ENCODE data around the gene CDK5RAP2. TPM values are rescaled to one million over a fixed set of nuclear protein-coding genes. Genes with fewer than 3 reads are reported as not detected.

CDK5RAP2 gene
- total and polyA plus RNA-seq, 10 of the 15 experiments (the other 5 are each of a cell fraction or from before 2014, with no cell fraction given), result 16.2 to 53.5 (median 34.5) TPM

DNA sequence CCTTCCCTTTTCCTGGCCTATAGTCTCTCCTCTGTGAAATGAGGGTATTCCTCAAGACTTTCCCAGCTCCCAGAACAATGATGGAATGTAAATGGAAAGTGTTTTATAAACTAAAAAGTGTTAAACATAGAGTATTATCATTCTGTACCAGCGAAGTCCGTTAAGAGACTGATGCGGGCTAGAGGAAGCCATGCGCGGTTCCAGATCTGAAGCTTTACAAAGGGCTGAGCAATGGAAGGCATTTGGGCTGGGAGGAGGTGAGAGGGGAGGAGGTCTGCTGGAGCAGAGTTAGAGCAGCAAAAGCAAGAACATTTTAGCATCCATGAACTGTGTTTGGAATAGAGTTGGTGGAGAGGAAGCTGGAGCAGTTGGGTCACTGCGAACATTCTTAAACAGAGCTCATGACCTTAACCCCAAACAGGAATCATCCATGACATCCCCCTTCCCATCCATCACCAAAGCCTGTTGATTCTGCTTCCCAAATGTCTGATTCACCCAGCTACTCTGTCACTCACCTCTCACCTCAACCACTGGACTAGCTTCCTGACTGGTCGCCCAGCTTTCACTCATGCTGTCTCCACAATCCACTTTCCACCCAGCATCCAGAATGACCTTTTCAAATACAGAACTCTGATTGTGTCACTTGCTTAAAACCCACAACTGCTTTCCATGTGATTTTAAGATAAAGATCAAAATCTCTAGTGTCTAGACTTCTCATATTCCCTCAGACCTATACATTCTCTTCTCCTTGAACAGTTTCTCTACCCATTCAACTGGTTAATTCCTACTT, 37.1 kb downstream of the CDK5RAP2 start (continued):
- TF ChIP-seq EP300 (IDR thresholded peaks at IDR 0.05; ENCODE audit: borderline replicate concordance in 1 of 2, control insufficient read depth in 1 of 2, low read depth in 2 of 2, low read length in 2 of 2), result no peak
- TF ChIP-seq HDAC6 (IDR thresholded peaks at IDR 0.05; ENCODE audit: unreplicated experiment), result no peak
- TF ChIP-seq SIN3A (IDR thresholded peaks at IDR 0.05; ENCODE audit: low read depth, low read length), result no peak
- TF ChIP-seq RFX5 (IDR thresholded peaks at IDR 0.05; ENCODE audit: low read depth, low read length), result no peak
- TF ChIP-seq, protein P1, sequence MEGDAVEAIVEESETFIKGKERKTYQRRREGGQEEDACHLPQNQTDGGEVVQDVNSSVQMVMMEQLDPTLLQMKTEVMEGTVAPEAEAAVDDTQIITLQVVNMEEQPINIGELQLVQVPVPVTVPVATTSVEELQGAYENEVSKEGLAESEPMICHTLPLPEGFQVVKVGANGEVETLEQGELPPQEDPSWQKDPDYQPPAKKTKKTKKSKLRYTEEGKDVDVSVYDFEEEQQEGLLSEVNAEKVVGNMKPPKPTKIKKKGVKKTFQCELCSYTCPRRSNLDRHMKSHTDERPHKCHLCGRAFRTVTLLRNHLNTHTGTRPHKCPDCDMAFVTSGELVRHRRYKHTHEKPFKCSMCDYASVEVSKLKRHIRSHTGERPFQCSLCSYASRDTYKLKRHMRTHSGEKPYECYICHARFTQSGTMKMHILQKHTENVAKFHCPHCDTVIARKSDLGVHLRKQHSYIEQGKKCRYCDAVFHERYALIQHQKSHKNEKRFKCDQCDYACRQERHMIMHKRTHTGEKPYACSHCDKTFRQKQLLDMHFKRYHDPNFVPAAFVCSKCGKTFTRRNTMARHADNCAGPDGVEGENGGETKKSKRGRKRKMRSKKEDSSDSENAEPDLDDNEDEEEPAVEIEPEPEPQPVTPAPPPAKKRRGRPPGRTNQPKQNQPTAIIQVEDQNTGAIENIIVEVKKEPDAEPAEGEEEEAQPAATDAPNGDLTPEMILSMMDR (IDR thresholded peaks at IDR 0.05 in 2 of 3, conservative IDR thresholded peaks at IDR 0.05 in 1 of 3; ENCODE audit: control insufficient read depth in 2 of 3, extremely low read depth in 1 of 3, insufficient read depth in 1 of 3, low read depth in 3 of 3, low read length in 3 of 3), result no peak

DNA sequence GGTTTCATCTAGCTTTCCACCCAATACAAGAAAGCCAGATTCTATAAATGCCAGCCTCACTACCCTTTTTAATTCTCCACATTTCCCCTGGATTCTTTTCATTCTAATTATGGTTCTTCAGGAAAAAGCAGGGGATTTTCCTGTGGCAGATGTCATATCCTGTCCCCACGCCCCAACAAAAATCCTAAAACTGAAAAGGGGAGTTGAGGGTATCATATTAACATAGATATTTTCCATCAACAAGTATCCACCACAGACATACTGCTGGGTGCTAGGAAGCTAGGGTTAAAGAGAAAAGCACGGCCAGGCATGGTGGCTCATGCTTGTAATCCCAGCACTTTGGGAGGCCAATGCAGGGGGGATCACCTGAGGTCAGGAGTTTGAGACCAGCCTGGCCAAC, 38.0 kb downstream of the CDK5RAP2 start:
- POLR2A ChIA-PET, result no interaction called here
- TF ChIP-seq, protein P2, sequence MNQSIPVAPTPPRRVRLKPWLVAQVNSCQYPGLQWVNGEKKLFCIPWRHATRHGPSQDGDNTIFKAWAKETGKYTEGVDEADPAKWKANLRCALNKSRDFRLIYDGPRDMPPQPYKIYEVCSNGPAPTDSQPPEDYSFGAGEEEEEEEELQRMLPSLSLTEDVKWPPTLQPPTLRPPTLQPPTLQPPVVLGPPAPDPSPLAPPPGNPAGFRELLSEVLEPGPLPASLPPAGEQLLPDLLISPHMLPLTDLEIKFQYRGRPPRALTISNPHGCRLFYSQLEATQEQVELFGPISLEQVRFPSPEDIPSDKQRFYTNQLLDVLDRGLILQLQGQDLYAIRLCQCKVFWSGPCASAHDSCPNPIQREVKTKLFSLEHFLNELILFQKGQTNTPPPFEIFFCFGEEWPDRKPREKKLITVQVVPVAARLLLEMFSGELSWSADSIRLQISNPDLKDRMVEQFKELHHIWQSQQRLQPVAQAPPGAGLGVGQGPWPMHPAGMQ (IDR thresholded peaks at IDR 0.05; ENCODE audit: borderline replicate concordance), result no peak
- no peak for TF ChIP-seq MEF2A (IDR thresholded peaks at IDR 0.05; ENCODE audit: insufficient read depth, low read depth, low read length)
- TF ChIP-seq IKZF2 (IDR thresholded peaks at IDR 0.05), result no peak
- TF ChIP-seq HDAC6 (IDR thresholded peaks at IDR 0.05; ENCODE audit: unreplicated experiment), result no peak
- no peak for TF ChIP-seq CHD1 (IDR thresholded peaks at IDR 0.05; ENCODE audit: low read depth, low read length)
- TF ChIP-seq NR2C1 (IDR thresholded peaks at IDR 0.05), result no peak
- TF ChIP-seq SMAD5 (IDR thresholded peaks at IDR 0.05; ENCODE audit: low read depth), result no peak
- no peak for TF ChIP-seq FOXM1 (IDR thresholded peaks at IDR 0.05; ENCODE audit: low read depth, low read length)
- TF ChIP-seq HDGF (IDR thresholded peaks at IDR 0.05), result no peak
- TF ChIP-seq, protein P3, sequence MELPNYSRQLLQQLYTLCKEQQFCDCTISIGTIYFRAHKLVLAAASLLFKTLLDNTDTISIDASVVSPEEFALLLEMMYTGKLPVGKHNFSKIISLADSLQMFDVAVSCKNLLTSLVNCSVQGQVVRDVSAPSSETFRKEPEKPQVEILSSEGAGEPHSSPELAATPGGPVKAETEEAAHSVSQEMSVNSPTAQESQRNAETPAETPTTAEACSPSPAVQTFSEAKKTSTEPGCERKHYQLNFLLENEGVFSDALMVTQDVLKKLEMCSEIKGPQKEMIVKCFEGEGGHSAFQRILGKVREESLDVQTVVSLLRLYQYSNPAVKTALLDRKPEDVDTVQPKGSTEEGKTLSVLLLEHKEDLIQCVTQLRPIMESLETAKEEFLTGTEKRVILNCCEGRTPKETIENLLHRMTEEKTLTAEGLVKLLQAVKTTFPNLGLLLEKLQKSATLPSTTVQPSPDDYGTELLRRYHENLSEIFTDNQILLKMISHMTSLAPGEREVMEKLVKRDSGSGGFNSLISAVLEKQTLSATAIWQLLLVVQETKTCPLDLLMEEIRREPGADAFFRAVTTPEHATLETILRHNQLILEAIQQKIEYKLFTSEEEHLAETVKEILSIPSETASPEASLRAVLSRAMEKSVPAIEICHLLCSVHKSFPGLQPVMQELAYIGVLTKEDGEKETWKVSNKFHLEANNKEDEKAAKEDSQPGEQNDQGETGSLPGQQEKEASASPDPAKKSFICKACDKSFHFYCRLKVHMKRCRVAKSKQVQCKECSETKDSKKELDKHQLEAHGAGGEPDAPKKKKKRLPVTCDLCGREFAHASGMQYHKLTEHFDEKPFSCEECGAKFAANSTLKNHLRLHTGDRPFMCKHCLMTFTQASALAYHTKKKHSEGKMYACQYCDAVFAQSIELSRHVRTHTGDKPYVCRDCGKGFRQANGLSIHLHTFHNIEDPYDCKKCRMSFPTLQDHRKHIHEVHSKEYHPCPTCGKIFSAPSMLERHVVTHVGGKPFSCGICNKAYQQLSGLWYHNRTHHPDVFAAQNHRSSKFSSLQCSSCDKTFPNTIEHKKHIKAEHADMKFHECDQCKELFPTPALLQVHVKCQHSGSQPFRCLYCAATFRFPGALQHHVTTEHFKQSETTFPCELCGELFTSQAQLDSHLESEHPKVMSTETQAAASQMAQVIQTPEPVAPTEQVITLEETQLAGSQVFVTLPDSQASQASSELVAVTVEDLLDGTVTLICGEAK (IDR thresholded peaks at IDR 0.05; ENCODE audit: borderline replicate concordance), result no peak

More for the DNA sequence above, 38.0 kb downstream of the CDK5RAP2 start:
- BruUV-seq (replicated peaks), result no TSS peak
- H4K20me1 ChIP-seq (ENCODE audit: control insufficient read depth, insufficient read depth), result no peaks in the 10 kb centered on the region
- no peak for ATAC-seq
- in situ Hi-C loops (cut with MboI), result no loop called here
- no peak overlapping the region for H3K9ac ChIP-seq (ENCODE audit: control insufficient read depth, insufficient read depth, low read length)
- no peak overlapping the region for H3K4me2 ChIP-seq (ENCODE audit: control insufficient read depth, insufficient read depth)
- ChIA-PET CTCF (interaction anchor here (0.8 kb wide), 1 partner anchor 10 kb away, joined by 3 read pairs; no protein-coding TSS in a partner anchor), SMC1A (ENCODE audit: uncharacterized antibody, unreplicated experiment) (no interaction called here), RAD21 (ENCODE audit: unreplicated experiment) (no interaction called here)
- no peaks in the 10 kb centered on the region for H3K79me2 ChIP-seq (ENCODE audit: control insufficient read depth, insufficient read depth, low read length)
- intact Hi-C loops (cut with micrococcal nuclease; ENCODE audit: unreplicated experiment), result no loop called here
- no peak overlapping the region for H2AFZ ChIP-seq (ENCODE audit: control insufficient read depth, low read depth, low read length)
- no peaks in the 10 kb centered on the region for H3K9me3 ChIP-seq (replicated peaks; ENCODE audit: control insufficient read depth, insufficient read depth, low read length)
- no peak for FAIRE-seq
- peaks cover 11 to 19% of the 10 kb centered on the region in 2 experiments; a peak in 3 of 4 replicates for H3K36me3 ChIP-seq (ENCODE audit: control insufficient read depth in 2 of 2, insufficient read depth in 2 of 2, low read length in 1 of 2)
- 95% methylated on average over 2 of the region's 2 CpGs for WGBS (ENCODE audit: insufficient coverage, insufficient replicate concordance, low lambda C conversion rate, missing lambda C conversion rate)
- no peaks in the 10 kb centered on the region for H3K4me1 ChIP-seq (ENCODE audit: control insufficient read depth, insufficient read depth, low read length)
- H3K27ac ChIP-seq (ENCODE audit: control insufficient read depth, insufficient read depth), result no peak overlapping the region
- H3K4me3 ChIP-seq, result no peak overlapping the region
- DNase-seq (ENCODE audit: low read depth, low spot score), result no peak
- no peaks in the 10 kb centered on the region for H3K27me3 ChIP-seq (replicated peaks in 1 of 2; ENCODE audit: control insufficient read depth in 2 of 2, insufficient read depth in 2 of 2, low read length in 1 of 2)
